Kidney tubule cell (primary cell): ENCODE measurements around the gene CNGB1.
"Not testable (repeated sequence)": the region's sequence is repeated elsewhere in the genome, so short reads cannot be mapped to it uniquely, and the experiment has no call there.

ENCODE experiments used
- DNase-seq: peaks from one replicate; pipeline ENCODE4 v3.0.0-alpha.2; 2018; ENCODE audit warnings: low spot score

Gene CNGB1

DNA sequence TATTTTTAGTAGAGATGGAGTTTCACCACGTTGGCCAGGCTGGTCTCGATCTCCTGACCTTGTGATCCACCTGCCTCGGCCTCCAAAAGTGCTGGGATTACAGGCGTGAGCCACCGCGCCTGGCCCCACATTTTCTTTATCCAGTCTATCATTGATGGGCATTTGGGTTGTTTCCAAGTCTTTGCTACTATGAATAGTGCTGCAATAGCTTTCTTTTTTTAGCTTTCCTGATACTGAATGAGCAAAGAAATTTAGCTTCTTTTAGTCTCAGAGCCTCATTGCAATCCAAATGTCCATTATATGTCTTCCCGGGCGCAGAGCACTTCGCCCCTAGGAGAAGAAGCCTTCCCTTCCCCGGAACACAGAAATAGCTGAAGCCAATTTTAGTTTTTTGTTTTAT, 112.9 kb downstream of the CNGB1 start:
- not testable (repeated sequence) for DNase-seq

DNA sequence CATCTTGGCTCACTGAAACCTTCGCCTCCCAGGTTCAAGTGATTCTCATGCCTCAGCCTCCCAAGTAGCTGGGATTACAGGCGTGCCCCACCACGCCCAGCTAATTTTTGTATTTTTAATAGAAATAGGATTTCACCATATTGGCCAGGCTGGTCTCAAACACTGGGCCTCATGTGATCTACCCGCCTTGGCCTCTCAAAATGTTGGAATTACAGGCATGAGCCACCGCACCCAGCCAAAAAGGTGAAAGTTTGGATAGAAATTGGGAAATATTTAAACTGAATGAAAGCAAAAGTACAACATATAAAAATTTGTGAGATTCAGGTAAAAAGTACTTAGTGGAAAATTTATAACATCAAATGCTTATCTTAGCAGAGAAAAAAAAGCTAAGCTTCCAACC, 115.7 kb downstream of the CNGB1 start:
- no peak for DNase-seq

DNA sequence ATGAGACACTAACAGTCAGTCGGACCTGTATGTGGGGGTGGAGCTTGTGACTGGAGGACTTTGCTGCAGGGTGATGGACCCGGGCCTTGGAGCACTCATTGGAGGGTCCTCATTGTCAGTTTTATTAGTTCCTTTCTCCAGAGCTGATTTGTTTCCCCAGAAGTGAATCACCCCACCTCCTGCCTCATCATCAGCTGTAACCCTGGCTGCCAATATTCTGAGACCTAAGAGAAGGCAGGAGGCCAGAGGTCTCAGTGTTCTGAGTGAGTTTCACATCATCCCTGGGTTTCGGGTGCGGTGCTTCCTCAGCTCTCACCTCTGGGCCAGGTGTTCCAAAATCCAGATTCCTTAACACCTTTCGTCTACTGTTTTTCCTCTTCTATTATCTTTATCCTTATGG, 118.7 kb downstream of the CNGB1 start:
- DNase-seq: no peak

DNA sequence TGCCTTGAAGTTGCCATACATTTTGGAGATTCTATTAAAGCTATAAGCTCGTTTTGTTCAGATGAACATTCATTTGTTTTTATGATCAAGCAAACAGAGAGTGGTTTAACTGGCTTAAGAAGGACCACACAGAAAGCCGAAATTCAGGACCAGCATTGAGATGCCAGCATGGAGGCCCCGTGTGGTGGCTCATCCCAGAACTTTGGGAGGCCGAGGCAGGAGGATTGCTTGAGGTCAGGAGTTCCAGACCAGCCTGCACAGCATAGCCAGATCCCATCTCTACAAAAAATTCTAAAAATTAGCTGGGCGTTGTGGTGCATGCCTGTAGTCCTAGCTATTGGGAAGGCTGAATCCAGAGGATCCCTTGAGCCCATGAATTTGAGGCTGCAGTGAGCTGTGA, 122.7 kb downstream of the CNGB1 start:
- DNase-seq: no peak

DNA sequence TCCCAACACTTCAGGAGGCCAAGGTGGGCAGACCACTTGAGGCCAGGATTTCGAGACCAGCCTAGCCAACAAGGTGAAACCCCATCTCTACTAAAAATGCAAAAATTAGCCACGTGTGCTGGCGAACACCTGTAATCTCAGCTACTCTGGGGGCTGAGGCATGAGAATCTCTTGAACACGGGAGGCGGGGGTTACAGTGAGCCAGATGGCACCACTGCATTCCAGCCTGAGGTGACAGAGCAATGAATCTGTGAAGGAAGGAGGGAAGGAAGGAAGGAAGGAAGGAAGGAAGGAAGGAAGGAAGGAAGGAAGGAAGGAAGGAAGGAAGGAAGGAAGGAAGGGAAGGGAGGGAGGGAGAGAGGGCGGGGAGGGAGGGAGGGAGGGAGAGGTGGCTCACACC, 124.0 kb downstream of the CNGB1 start:
- not testable (repeated sequence) for DNase-seq

DNA sequence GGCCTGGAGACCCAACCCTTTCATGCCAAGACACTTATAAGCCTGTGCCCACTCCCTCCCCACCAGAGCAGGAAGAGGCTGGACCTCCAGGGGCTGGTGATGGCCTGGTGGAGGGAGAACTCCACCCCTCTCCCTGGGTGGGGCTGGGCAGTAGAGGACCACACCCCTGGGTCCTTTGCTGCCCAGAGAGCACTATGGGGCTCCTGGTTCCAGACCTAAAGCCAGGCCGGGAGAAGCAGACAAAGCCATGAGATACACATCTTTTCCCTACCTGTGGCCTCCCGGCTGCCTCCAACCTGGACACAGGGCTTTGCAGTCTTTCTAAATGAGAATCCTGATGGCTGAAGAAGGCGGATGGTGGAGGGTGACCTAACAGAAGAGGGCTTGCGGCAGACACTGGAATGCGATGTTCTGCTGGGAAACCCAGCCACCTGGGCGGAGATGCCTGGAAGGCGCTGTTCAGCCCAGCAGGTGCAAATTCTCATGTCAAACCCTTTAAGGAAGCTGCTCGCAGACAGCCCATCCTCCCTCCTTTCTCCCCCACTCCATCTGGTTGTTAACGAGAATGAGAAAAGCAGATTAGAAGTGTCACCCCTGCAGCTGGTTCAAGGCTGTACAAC, 124.7 kb downstream of the CNGB1 start:
- DNase-seq: peak; percentile 61

DNA sequence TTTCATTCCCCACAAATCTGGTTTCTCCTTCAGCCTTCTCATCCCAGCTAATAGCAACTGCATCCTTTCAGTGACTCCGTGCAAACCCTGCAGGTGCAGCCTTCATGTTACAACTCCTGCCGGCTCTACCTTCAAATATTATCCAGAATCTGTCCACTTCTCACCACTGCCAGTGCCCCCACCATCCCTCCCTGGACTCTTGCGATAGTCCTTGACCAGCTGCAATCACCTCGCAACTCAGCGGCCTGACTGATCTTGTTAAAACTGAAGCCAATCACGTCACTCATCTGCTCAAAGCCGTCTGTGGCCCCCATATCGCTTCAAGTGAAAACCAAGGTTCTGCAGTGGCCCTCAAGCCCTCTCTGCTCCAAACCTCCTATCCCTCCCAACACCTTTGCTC, 125.8 kb downstream of the CNGB1 start:
- no peak for DNase-seq

DNA sequence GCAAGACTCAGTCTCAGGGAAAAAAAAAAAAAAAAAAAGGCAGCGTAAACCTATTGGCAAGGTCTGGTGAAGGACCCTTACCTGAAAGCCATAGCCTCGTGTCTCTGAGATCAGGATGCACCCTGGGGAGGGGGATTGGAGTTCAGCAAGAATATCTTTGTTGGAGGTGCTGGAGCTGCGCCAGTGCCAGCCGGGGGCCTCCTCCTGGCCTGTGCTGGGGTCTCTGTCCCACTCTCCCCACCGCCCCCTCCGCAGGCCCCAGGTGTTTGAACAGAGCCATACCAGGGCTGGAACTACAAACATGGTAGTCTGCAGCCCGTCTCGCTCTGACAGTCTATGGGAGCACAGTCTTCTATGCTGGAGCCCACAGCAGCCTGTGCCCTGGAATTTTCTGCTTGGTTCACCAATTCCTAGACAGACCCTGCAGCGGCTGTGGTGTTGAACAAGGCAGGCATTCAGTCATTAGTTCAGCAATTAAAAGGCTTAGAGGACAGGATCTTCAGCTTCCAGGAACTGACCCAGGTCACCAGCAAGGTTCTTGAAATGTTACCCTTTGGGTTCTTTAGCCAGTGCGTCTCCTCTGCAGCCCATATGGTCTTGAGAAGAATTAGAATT, 126.4 kb downstream of the CNGB1 start:
- no peak for DNase-seq

DNA sequence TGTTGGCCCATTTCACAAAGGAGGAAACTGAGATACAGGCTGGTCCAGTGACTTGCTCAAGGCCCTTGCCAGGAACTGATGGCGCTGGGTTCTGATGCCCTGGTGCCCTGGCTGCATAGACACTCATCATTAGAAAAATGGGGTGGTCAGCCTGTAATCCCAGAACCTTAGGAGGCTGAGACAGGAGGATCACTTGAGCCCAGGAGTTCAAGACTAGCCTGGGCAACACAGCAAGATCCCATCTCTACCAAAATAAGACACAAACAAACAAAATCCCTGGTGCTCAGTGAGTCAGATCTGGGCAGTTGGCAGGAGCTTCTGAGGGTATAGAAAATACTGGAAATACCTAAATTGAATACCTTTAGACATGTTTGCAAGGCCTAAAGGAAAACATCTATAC, 127.5 kb downstream of the CNGB1 start:
- no peak for DNase-seq

DNA sequence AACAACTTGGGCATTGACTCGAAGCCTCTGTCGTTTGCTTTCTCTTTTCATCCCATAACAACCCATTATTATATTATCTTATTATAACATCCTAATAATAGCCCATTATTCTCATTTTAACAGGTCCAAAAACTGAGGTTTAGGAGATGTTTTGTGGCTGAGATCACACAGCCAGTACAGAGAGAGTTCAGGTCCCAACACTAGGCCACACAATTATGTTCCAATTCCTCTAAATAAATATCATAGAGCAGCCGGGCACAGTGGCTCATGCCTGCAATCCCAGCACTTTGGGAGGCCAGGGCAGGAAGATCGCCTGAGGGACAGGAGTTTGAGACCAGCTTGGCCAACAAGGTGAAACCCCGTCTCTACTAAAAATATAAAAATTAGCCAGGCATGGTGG, 128.3 kb downstream of the CNGB1 start:
- DNase-seq: peak; percentile 69

DNA sequence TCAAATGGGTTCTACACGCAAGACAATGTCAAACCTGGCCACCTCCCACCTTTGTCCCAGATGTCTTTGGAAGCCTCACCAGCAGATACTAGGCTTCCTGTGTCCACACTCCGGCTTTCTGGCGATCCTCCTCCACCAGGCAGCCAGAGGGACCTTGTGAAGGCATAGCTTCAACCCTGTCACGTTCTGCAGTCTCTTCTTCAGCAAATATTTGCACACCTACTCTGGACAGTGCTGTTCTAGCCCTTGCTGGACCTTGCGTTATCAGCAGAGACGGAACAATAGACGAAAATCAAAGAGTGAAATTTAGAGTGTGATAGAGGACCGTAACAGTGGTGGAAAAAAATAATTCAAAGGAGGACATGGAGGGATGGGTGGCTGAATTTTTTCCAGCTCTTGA, 130.1 kb downstream of the CNGB1 start:
- DNase-seq: no peak

DNA sequence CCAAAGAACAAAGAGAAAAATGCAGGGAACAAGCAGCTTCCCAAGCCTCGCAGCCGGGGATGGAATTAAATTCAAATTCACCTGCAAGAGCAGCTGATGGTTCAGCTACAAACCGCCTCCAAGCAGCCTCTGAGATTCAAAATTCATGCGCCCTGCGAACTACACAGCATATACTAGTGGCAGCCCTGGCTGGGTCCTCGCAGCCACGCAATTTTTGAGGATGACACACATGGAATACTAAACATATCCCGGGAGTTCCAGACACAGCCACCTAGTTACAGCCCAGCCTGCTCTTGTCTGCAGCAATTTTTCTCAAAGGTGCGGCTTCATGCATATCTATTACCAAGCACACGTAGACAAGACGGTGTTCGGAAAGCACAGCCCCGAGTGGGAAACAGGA, 132.8 kb downstream of the CNGB1 start:
- DNase-seq: peak; percentile 52

DNA sequence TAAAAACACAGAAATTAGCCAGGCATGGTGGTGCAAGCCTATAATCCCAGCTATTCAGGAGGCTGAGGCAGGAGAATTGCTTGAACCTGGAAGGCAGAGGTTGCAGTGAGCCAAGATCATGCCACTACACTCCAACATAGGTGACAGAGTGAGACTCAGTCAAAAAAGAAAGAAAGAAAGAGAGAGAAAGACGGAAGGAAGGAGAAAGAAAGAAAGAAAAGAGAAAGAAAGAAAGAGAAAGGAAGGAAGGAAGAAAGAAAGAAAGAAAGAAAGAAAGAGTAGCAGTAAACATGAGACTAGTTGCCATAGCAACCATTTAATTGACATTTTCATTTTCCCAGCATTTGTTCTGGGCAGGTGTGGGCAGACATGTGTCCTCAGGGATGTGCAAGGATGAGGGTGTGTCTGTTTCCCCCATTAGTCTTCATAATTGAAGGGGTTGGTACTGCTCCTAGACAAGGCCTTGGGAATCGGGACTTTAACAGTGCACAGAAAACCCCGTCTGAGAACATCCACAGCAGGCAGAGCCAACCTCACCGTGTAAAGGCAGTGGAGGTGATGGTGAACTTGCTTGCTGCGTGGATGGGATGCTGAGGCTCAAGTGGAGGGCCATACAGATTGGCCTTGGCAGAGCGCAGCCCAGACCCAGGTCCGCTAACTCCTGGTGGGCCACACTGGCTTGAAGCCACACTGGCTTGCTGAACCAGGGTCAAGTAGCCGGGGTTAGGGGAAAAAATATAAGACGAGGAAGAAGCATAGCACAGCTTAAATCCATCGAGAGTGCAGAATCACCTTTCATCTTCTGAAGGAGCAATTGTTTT, 133.4 kb downstream of the CNGB1 start:
- DNase-seq: no peak

DNA sequence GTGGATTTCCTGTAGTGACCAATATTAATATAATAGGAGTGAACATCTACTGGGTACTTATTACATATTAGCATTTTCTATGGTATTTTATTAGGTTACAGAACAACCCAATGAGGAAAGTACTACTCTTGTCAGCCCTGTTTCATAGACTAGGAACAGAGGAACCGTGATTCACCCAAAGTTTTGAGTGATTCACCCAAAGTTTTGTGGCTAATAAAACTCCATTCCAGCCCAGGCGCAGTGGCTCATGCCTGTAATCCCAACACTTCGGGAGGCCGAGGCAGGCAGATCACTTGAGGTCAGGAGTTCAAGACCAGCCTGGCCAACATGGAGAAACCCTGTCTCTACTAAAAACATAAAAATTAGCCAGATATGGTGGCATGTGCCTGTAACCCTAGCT, 135.5 kb downstream of the CNGB1 start:
- DNase-seq: peak; percentile 72

DNA sequence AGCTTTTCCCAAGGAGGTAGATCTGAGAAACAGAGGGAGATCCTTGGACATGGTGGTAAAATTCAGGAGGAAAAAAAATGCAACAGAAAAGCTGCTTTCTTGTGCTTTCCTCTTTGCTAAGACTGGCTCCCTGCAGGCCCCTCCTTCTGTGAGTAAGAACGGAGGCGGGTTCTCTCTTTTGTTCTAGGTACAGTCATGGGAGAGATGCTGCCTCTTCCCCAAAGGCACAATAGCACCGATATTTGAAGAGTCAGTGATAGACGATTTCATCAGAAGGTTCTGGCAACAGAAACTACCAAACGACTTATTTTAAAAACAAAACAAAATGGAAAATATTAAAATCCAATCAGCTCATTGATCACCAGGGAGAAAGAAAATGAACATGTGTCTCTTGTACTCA, 136.0 kb downstream of the CNGB1 start:
- peak; percentile 64 for DNase-seq
